Mesenchymal stem cell (in vitro differentiated cells and primary cell): ENCODE data around the gene NOP16.

Experiments used
- DNase-seq: peaks from one replicate; pipeline ENCODE4 v3.0.0-alpha.2; 2013
- H2AFZ ChIP-seq: one replicate; pipeline ENCODE4 v1.6.1; 2013; ENCODE audit warnings: low read depth, mild to moderate bottlenecking, control low read depth, inconsistent platforms, low read length, moderate library complexity
- H2AK5ac ChIP-seq: 2 replicates; pipeline ENCODE4 v1.6.1; 2013; ENCODE audit warnings: low read length, moderate library complexity, mild to moderate bottlenecking, inconsistent platforms; ENCODE audit not compliant: severe bottlenecking
- H2BK120ac ChIP-seq: one replicate; pipeline ENCODE4 v1.6.1; 2013; ENCODE audit warnings: low read depth, mild to moderate bottlenecking, inconsistent platforms, low read length, moderate library complexity
- H2BK12ac ChIP-seq, 2 experiments: one replicate each; pipeline ENCODE4 v1.6.1; 2013; ENCODE audit warnings: inconsistent platforms in 2 of 2, low read length in 2 of 2, mild to moderate bottlenecking in 2 of 2, moderate library complexity in 2 of 2, control low read depth in 1 of 2
- H2BK15ac ChIP-seq: one replicate; pipeline ENCODE4 v1.6.1; 2013; ENCODE audit warnings: mild to moderate bottlenecking, low read depth, inconsistent platforms; ENCODE audit not compliant: poor library complexity, severe bottlenecking
- H2BK5ac ChIP-seq: 2 replicates; pipeline ENCODE4 v1.6.1; 2013; ENCODE audit warnings: low read depth, mild to moderate bottlenecking, low read length, control low read depth, inconsistent platforms; ENCODE audit not compliant: poor library complexity, severe bottlenecking
- H3K14ac ChIP-seq, 2 experiments: one replicate each; pipeline ENCODE4 v1.6.1; 2013; ENCODE audit warnings: inconsistent platforms in 2 of 2, low read length in 2 of 2, control low read depth in 1 of 2, mild to moderate bottlenecking in 1 of 2, moderate library complexity in 1 of 2
- H3K18ac ChIP-seq, 2 experiments: one replicate each; pipeline ENCODE4 v1.6.1; 2013; ENCODE audit warnings: inconsistent platforms in 2 of 2, low read length in 2 of 2, control low read depth in 1 of 2, low read depth in 1 of 2, mild to moderate bottlenecking in 1 of 2
- H3K23ac ChIP-seq, 2 experiments: one replicate each; pipeline ENCODE4 v1.6.1; 2013; ENCODE audit warnings: inconsistent platforms in 2 of 2, low read length in 2 of 2, mild to moderate bottlenecking in 2 of 2, moderate library complexity in 2 of 2, control low read depth in 1 of 2
- H3K27ac ChIP-seq: 2 replicates; pipeline ENCODE4 v1.5.1; 2013; ENCODE audit warnings: mild to moderate bottlenecking, moderate library complexity, low read length, control low read depth, inconsistent platforms; ENCODE audit not compliant: poor library complexity, severe bottlenecking
- H3K27me3 ChIP-seq, 2 experiments: 2 replicates each; pipeline versions ENCODE4 v1.6.1 to v1.7.0; 2013; ENCODE audit warnings: low read length in 2 of 2, mild to moderate bottlenecking in 2 of 2, moderate library complexity in 2 of 2, control low read depth in 1 of 2, inconsistent platforms in 1 of 2; ENCODE audit not compliant: control insufficient read depth in 1 of 2, insufficient read depth in 1 of 2
- H3K36me3 ChIP-seq, 2 experiments: 2 replicates each; pipeline versions ENCODE4 v1.6.1 to v1.7.0; 2013; ENCODE audit warnings: low read length in 2 of 2, control low read depth in 1 of 2, inconsistent platforms in 1 of 2, low read depth in 1 of 2, mild to moderate bottlenecking in 1 of 2; ENCODE audit not compliant: insufficient read depth in 2 of 2, control insufficient read depth in 1 of 2
- H3K4ac ChIP-seq, 2 experiments: one replicate each; pipeline ENCODE4 v1.6.1; 2013; ENCODE audit warnings: inconsistent platforms in 2 of 2, low read length in 2 of 2, mild to moderate bottlenecking in 2 of 2, moderate library complexity in 2 of 2, control low read depth in 1 of 2, low read depth in 1 of 2
- H3K4me1 ChIP-seq: 2 replicates; pipeline ENCODE4 v1.6.1; 2013; ENCODE audit warnings: low read depth, low read length, control low read depth; ENCODE audit not compliant: control insufficient read depth, insufficient read depth
- H3K4me2 ChIP-seq: 2 replicates; pipeline ENCODE4 v1.6.1; 2013; ENCODE audit warnings: low read length, mild to moderate bottlenecking, inconsistent platforms; ENCODE audit not compliant: poor library complexity, severe bottlenecking
- H3K4me3 ChIP-seq, 2 experiments: 2 replicates each; pipeline versions ENCODE4 v1.5.1 to v1.7.0; 2013; ENCODE audit warnings: low read length in 2 of 2, mild to moderate bottlenecking in 2 of 2, control low read depth in 1 of 2, low read depth in 1 of 2; ENCODE audit not compliant: insufficient read depth in 1 of 2
- H3K79me1 ChIP-seq: replicated peaks from 2 replicates; pipeline ENCODE4 v1.6.1; 2013; ENCODE audit warnings: mild to moderate bottlenecking, control low read depth, low read length, inconsistent platforms; ENCODE audit not compliant: poor library complexity, severe bottlenecking
- H3K9ac ChIP-seq: 2 replicates; pipeline ENCODE4 v1.7.0; 2013; ENCODE audit warnings: mild to moderate bottlenecking, low read length, moderate library complexity
- H3K9me3 ChIP-seq: 2 replicates; pipeline ENCODE4 v1.7.0; 2013; ENCODE audit warnings: mild to moderate bottlenecking, low read length; ENCODE audit not compliant: control insufficient read depth
- H4K8ac ChIP-seq: one replicate; pipeline ENCODE4 v1.6.1; 2013; ENCODE audit warnings: inconsistent platforms, mild to moderate bottlenecking, low read length, moderate library complexity
- H4K91ac ChIP-seq: one replicate; pipeline ENCODE4 v1.6.1; 2013; ENCODE audit warnings: mild to moderate bottlenecking, low read length, inconsistent platforms
- WGBS: methylation state at CpG from one replicate; pipeline ENCODE4 v1.1.7; 2013; ENCODE audit warnings: mixed read lengths; 5-methylcytosine and 5-hydroxymethylcytosine counted together

Gene NOP16

DNA sequence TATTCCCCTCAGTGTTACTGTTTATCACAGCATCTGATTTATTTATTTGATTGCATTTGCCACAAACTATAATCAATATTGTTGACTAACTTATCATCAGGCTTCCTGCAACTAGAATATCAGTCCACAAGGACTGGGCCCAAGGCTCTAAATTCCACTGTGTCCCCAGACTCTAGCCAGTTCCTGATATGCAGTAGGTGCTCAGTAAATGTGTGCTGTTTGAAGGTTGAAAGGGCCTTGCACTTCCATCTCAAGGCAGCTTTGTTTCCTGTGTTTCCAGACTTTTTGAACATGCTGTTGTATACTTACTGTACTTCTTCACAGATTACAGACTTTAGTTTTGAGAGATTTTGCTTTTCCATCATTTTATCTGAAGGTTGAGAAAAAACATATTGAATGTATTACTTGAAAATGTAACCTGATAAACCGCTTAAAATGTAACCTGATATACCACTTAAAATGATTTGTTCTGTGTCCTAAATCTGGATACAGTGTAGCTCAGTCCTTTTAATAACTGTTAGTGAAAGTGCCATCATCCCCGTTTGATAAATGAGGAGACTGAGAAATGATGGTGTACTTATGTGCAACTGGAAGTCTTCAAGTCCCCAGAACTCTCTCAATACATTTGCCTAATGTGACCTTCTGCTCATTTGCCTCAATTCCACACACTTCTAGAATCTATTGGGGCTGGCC lies 45.5 kb downstream of the NOP16 start:
- Histone ChIP-seq H3K9me3 (no peaks in the 10 kb centered on the region), H3K4me2 (no peak overlapping the region), H3K18ac (no peak overlapping the region), H3K9ac (no peak overlapping the region), H3K14ac (no peak overlapping the region), H2BK5ac (no peak overlapping the region), H3K79me1 (peaks cover 7% of the 10 kb centered on the region), H3K4ac (no peak overlapping the region), H4K91ac (no peak overlapping the region), H3K36me3 (peaks cover 21 to 59% of the 10 kb centered on the region in 2 experiments), H2AFZ (no peak overlapping the region), H2AK5ac (no peak overlapping the region), H2BK12ac (no peak overlapping the region), H3K4me3 (no peak overlapping the region), H2BK15ac (no peak overlapping the region), H3K27ac (no peak overlapping the region), H3K27me3 (no peaks in the 10 kb centered on the region), H4K8ac (no peak overlapping the region), H3K23ac (no peak overlapping the region), H3K4me1 (no peaks in the 10 kb centered on the region), H2BK120ac (no peak overlapping the region)
- no peak for DNase-seq
- no CpG with 5 or more reads among the region's 2 CpGs for WGBS

DNA sequence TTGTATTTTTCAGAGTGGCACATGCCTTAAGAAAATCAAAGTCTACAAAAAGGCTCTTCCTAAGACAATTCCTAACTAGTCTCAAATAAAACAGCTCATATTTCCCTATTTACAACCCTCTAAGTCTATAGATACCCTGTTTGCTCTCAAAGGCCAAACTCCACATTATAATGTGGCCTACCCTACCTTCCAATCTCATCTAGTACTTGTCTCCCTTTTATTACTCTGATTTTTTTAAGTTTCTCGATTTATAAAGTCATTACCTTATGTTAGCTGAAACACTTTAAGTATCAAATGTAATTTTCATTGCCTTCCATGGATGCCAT lies 46.3 kb downstream of the NOP16 start:
- H3K79me1 ChIP-seq, result peaks cover 3% of the 10 kb centered on the region
- no peak overlapping the region for H2BK12ac ChIP-seq
- no peak overlapping the region for H4K8ac ChIP-seq
- H2BK5ac ChIP-seq, result no peak overlapping the region
- WGBS, result 100% methylated on average over 1 of the region's 1 CpG
- H2AFZ ChIP-seq, result no peak overlapping the region
- no peak overlapping the region for H3K4me2 ChIP-seq
- no peak overlapping the region for H2AK5ac ChIP-seq
- DNase-seq, result no peak
- no peak overlapping the region for H3K23ac ChIP-seq
- no peaks in the 10 kb centered on the region for H3K4me1 ChIP-seq
- no peak overlapping the region for H4K91ac ChIP-seq
- H3K4me3 ChIP-seq, result no peak overlapping the region
- H3K9ac ChIP-seq, result no peak overlapping the region
- H3K18ac ChIP-seq, result no peak overlapping the region
- H3K27ac ChIP-seq, result no peak overlapping the region
- H3K4ac ChIP-seq, result no peak overlapping the region
- H3K9me3 ChIP-seq, result no peaks in the 10 kb centered on the region
- no peak overlapping the region for H3K14ac ChIP-seq
- H2BK15ac ChIP-seq, result no peak overlapping the region
- no peak overlapping the region for H2BK120ac ChIP-seq
- H3K27me3 ChIP-seq, result no peaks in the 10 kb centered on the region
- H3K36me3 ChIP-seq, result peaks cover 17 to 59% of the 10 kb centered on the region in 2 experiments

- Histone ChIP-seq H3K4ac (no peak overlapping the region), H3K27ac (no peak overlapping the region), H3K23ac (no peak overlapping the region), H2BK15ac (no peak overlapping the region), H3K79me1 (peaks cover under 1% of the 10 kb centered on the region), H3K36me3 (peaks cover 13 to 59% of the 10 kb centered on the region in 2 experiments), H2BK5ac (no peak overlapping the region), H2AFZ (no peak overlapping the region), H4K91ac (no peak overlapping the region), H3K4me3 (no peak overlapping the region), H3K14ac (no peak overlapping the region), H2BK12ac (no peak overlapping the region), H3K4me2 (no peak overlapping the region), H2BK120ac (no peak overlapping the region), H3K4me1 (no peaks in the 10 kb centered on the region), H4K8ac (no peak overlapping the region), H3K9me3 (no peaks in the 10 kb centered on the region), H3K9ac (no peak overlapping the region), H3K18ac (no peak overlapping the region), H3K27me3 (no peaks in the 10 kb centered on the region), H2AK5ac (no peak overlapping the region)
- no peak for DNase-seq
- WGBS, result 96% methylated on average over 2 of the region's 2 CpGs
Measured at GRCh38 chr5:176341325-176342157, 46.9 kb downstream of the NOP16 start.

GRCh38 chr5:176339304-176339703 lies 49.1 kb downstream of the NOP16 start:
- Histone ChIP-seq H3K4me2 (no peak overlapping the region), H2BK12ac (no peak overlapping the region), H2AFZ (no peak overlapping the region), H3K79me1 (no peaks in the 10 kb centered on the region), H3K27ac (no peak overlapping the region), H3K4me3 (no peak overlapping the region), H3K14ac (no peak overlapping the region), H3K23ac (no peak overlapping the region), H3K4ac (no peak overlapping the region), H4K8ac (no peak overlapping the region), H3K36me3 (peaks cover 5 to 44% of the 10 kb centered on the region in 2 experiments), H3K9ac (no peak overlapping the region), H3K9me3 (no peaks in the 10 kb centered on the region), H3K4me1 (no peaks in the 10 kb centered on the region), H3K27me3 (no peaks in the 10 kb centered on the region), H4K91ac (no peak overlapping the region), H3K18ac (no peak overlapping the region), H2BK15ac (no peak overlapping the region), H2BK120ac (no peak overlapping the region), H2AK5ac (no peak overlapping the region), H2BK5ac (no peak overlapping the region)
- 100% methylated on average over 2 of the region's 5 CpGs for WGBS
- no peak for DNase-seq
